Epidermal melanocyte (primary cell): ENCODE measurements around the gene CARS1.
A peak's percentile ranks its signal among the peaks of the same experiment; 100 is the strongest.
"Not testable (repeated sequence)": the region's sequence is repeated elsewhere in the genome, so short reads cannot be mapped to it uniquely, and the experiment has no call there.

ENCODE experiments used
- DNase-seq: peaks from one replicate; pipeline ENCODE4 v3.0.0; 2011; ENCODE audit warnings: low spot score; ENCODE audit not compliant: insufficient read length

CARS1 gene

DNA sequence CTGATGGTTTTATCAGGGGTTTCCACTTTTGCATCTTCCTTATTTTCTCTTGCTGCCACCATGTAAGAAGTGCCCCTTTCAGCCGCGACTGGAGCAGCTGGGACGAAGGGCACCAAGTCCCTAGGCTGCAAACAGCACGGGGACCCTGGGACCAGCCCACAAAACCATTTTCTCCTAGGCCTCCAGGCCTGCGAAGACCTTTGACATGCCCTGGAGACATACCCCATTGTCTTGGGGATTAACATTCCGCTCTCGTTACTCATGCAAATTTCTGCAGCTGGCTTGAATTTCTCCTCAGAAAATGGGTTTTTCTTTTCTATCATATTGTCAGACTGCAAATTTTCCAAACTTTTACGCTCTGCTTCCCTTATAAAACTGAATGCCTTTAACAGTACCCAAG, 6.7 kb upstream of the CARS1 start:
- DNase-seq, result not testable (repeated sequence)

DNA sequence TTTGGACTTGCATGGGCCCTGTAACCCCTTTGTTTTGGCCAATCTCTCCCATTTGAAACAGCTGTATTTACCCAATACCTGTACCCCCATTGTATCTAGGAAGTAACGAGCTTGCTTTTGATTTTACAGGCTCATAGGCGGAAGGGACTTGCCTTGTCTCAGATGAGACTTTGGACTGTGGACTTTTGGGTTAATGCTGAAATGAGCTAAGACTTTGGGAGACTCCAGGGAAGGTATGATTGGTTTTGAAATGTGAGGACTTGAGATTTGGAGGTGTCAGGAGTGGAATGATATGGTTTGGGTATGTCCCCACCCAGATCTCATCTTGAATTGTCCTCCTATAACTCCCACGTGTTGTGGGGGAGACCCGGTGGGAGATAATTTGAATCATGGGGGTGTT, 6.2 kb upstream of the CARS1 start:
- DNase-seq, result not testable (repeated sequence)

DNA sequence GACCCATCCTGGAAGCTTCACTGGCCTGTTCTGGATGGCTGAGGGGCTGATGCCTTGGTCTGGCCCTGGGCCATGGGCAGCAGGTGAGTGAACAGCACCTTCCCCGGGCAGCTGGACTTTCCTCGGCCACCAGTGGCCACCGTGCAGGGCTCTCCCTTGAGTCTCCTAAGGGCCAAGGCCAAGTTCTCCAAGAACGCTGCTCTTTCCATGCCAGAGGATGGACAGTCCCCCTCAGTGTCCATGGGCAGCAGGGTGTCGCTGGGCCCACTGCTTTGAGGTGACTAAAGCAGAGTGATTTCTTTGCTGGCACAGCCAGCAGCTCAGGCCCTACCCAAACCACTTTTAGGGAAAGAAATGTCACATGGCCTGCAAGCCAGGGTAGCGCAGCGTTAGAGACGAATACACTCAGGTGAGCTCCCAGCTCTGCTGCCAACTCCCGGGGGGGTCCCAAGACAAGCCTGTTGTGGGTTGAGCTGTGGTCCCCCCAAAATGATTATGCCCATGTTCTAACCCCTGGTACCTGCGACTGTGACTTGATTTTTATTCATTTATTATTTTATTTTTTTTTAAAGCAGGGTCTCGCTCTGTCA, 3.3 kb upstream of the CARS1 start:
- DNase-seq, result no peak

- no peak for DNase-seq
Measured at GRCh38 chr11:3058753-3059664, 1.8 kb upstream of the CARS1 start.

GRCh38 chr11:3056296-3057068, 741 bp downstream of the CARS1 start:
- DNase-seq, result no peak

- no peak for DNase-seq
Measured at GRCh38 chr11:3055891-3056290, 1.3 kb downstream of the CARS1 start.

DNA sequence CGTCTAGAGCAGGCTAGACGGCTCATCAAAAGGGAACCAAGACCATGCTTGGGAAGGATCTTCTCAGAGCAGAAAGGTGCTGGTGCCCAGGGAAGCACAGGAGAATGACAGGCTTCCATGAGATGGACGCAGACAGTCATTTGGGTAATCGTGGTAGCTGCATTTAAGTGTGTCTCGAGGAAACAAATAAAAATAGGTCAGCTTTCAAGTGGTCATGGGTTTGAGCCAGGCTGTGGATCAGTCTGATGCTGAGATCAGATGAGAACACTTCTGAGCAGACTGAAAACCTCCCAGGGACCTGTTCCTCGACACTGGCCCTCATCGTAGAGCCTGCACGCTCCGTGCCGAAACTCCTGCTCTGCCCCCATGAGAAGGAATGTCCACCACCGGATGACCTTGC, 4.7 kb downstream of the CARS1 start:
- no peak for DNase-seq

GRCh38 chr11:3052109-3052479, 5.1 kb downstream of the CARS1 start:
- DNase-seq, result no peak

DNA sequence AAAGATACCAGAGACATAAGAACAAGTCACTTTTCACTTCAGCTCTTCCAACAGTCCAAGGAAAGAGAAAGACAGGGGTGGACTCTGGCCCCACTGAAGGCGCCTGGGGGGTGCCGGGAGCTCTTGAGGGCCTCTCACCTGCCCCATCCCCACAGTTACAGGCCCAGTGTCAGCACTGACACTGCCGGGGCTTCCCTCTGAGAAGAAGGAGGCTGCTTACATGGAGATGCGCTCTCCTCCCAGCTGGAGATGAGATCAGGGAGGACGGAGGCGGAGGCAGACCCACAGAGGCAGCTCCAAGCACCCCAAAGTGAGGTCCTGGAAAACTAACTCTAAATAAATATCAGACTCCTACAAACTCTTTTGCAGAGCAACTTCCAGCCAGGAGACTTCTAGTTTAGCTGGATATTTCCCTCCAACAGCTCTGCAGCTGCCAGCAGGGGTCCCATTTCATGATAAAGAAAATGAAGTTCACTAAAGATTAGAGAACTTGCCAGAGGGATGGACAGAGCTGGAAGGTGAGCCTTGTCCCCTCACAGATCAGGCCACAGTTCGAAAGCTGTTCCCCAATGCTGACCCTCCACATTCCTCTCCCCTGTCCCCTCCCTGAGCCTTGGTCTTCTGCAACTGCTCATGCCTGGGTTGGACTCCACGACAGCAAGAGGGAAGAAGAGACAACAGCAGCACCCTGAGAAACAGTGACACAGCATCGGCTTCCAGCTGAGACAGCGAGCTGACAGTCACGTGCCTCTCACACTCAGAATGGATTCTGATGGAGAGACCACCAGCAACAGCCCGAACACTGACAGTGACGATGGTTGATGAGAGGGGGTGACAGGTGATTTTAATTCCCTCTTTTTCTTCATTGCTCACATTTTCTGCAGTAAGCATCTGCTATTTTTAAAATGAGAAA, 5.8 kb downstream of the CARS1 start:
- DNase-seq, result no peak

DNA sequence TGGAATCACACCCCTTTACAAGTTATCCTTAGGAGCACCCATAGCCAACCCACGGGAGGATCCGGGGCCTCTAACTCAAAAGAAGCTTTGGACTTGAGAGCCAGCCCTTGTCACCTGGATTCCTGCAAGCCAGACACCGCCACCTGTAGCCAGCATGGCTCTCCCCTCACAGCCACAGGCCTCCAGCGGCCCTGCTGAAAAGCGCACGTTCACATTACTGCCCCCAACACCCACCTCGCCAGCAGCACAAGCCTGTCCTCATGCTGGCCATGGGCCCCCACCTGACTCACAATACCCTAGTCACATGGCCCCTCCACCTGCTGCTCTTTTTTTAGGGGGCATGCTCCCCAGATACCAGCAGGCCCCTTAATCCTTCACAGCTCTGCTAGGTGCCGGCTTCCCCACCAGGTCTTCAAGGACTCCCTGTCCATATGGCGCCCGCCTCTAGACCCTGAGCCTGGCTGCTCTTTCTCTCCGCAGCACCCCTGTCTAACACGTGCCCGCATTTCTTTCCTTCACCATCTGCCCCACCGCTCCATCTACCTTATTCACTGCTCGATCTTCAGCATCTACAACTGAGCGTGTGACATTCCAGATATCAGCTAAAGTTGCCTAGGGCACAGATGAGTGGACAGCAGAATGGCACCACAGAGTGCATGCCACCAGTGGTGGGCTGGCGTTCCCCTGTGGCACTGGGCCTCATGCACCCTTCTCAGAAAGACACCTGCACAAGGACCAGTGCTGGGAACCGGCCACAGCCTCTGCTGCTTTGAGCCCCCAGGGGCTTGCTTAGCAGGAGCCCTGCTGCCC, 6.6 kb downstream of the CARS1 start:
- no peak for DNase-seq

DNA sequence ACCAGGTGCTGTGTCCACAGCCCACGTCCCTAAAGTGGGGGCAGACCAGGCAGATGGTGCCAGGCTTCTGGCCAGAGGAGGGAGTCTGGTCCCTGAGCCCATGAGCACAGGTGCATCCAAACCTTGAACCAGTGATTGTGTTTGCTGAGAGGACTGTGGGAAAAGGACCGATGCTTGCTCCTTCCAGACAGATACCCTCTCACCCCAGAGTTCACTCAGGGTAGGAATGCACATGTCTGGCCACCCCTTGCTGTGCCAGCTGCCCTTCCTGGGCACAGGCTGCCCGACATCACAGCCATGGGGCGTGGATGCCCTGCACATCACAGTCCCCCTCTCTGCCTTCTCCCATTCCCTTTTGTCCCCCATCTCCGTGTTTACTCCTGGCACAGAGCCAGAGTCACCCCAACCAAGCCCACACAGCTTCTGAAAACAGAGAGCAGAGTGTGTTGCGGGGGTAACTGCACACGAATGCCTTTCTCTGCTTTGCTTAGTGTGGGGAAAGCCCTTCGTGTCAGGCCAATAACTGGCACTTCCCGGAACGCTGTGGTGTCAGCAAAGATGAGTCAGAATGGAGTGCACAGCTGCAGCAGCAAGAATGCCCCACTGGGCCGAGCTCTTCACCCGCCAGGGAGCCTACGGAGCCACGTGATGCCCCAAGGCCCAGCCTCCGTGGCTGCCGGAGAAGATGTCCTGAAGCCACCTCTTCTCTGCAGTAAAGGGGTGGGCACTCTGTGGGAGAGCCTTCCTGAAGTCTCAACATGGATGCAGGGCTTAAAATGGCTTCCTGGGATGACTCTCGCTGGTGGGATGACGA, 7.6 kb downstream of the CARS1 start:
- peak; percentile 88 for DNase-seq

DNA sequence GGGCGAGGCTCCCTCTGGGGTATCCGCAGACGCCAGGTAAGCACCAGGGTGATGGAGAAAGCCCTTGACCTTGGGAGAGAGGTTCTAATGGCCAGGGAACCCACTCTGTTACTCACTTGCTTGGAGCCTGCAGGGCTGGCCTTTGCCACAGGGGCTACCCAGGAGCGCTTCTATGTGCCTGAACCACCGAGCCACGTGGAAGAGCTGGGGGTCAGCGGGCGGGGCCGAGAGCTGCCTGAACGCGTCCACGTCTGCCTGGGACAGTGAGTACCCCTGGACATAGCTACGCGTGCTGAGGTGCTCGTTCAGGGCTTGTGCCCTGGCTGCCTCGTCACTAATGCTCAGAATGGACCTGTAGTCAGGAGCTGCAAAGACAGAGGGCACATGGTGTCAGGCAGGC, 9.6 kb downstream of the CARS1 start:
- DNase-seq, result no peak

GRCh38 chr11:3046641-3047040, 10.6 kb downstream of the CARS1 start:
- DNase-seq, result no peak

GRCh38 chr11:3046190-3046589, 11.0 kb downstream of the CARS1 start:
- DNase-seq, result no peak

GRCh38 chr11:3044915-3045314, 12.3 kb downstream of the CARS1 start:
- DNase-seq, result no peak

DNA sequence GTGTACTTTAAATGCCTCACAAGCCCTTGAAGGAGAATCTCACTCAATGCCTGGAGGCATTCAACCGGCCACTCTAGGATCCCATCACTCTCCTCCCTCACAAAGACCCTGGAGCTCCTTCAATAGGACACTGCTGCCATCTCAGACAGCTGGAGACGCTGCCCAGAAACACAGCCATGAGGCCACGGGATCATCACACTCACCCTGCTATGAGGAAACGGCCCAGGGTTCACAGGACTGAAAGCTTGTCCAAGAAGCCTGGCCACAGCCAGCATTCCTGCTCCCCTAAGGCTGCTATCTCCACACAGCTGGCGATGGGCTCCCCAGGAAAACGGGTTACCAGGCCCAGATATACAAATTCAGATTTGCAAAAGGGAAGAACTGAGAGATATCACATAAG, 13.2 kb downstream of the CARS1 start:
- DNase-seq, result no peak

- no peak for DNase-seq
Measured at GRCh38 chr11:3043315-3043871, 13.8 kb downstream of the CARS1 start.

- no peak for DNase-seq
Measured at GRCh38 chr11:3042496-3043314, 14.5 kb downstream of the CARS1 start.
